Thyroid gland (tissue), 4 donors: ENCODE measurements around the gene ARSK. TPM values are rescaled to one million over a fixed set of nuclear protein-coding genes. Genes with fewer than 3 reads are reported as not detected.

Experiments used
- DNase-seq, 2 donors: peaks; one replicate each; pipeline ENCODE4 v3.0.0-alpha.2; 2019
- H3K27ac ChIP-seq, 3 donors: fragments of 200-600 bp; sonication (generic); 1 replicate in 2 of 3; 2 replicates in 1 of 3; pipeline ENCODE4 v1.5.1; 2016 to 2019; ENCODE audit warnings: mild to moderate bottlenecking in 1 of 3, moderate library complexity in 1 of 3
- H3K27me3 ChIP-seq: fragments of 200-600 bp; sonication (generic); one replicate; pipeline ENCODE4 v1.5.1; 2019
- H3K36me3 ChIP-seq, 2 donors: fragments of 200-600 bp; sonication (generic); one replicate each; pipeline ENCODE4 v1.5.1; 2016 to 2019
- H3K4me1 ChIP-seq, 2 donors: fragments of 200-600 bp; sonication (generic); one replicate each; pipeline ENCODE4 v1.5.1; 2017 to 2019
- H3K4me3 ChIP-seq, 3 donors: fragments of 200-600 bp; sonication (generic); replicated peaks in 1 of 3; 1 replicate in 2 of 3; 2 replicates in 1 of 3; pipeline ENCODE4 v1.5.1; 2016; ENCODE audit warnings: mild to moderate bottlenecking in 1 of 3
- H3K9me3 ChIP-seq: fragments of 200-600 bp; sonication (generic); one replicate; pipeline ENCODE4 v1.5.1; 2017
- CTCF ChIP-seq, 6 experiments: fragments of 200-600 bp in 3 of 6; fragments of 450-650 bp in 3 of 6; sonication (generic) in 3 of 6; IDR thresholded peaks; one replicate each; pipeline ENCODE4 v1.5.1; 2016 to 2019; ENCODE audit warnings: antibody characterized with exemption in 6 of 6, mild to moderate bottlenecking in 2 of 6, inconsistent platforms in 1 of 6, moderate library complexity in 1 of 6
- POLR2A ChIP-seq, 2 donors: fragments of 450-650 bp; IDR thresholded peaks; one replicate each; pipeline ENCODE4 v1.6.1; 2017; ENCODE audit warnings: antibody characterized with exemption in 2 of 2, mild to moderate bottlenecking in 2 of 2, moderate library complexity in 1 of 2
- WGBS, 2 donors: methylation state at CpG; one replicate each; pipeline ENCODE4 v1.1.5; 2017; 5-methylcytosine and 5-hydroxymethylcytosine counted together
- intact Hi-C: fragments of 100-400 bp; cut with DNase I; formaldehyde crosslinking; loops from one replicate; pipeline ENCODE4 v1.15.1; 2023
- total RNA-seq, 4 donors: library from RNA; depleted of rRNA; stranded (reverse); fragments of >200 nt; gene quantifications; one replicate each; pipeline ENCODE4 v1.2.3, GENCODE V29; 2016

ARSK gene
- total RNA-seq, 4 donors from 2014 or later: 7.8 to 11.4 (median 9.3) TPM

- Histone ChIP-seq H3K4me1 (no peaks in the 10 kb centered on the region), H3K4me3 (no peak overlapping the region), H3K36me3 (no peaks in the 10 kb centered on the region), H3K27me3 (no peaks in the 10 kb centered on the region), H3K9me3 (no peaks in the 10 kb centered on the region), H3K27ac (no peak overlapping the region)
- 65 to 95% methylated on average over 1 of the region's 1 CpG for WGBS, 2 donors
- TF ChIP-seq POLR2A (IDR thresholded peaks at IDR 0.05) (no peak), CTCF (IDR thresholded peaks at IDR 0.05) (no peak)
- intact Hi-C loops: no loop called here
- DNase-seq: no peak
Observed at GRCh38 chr5:95626701-95627100, 71.8 kb downstream of the ARSK start.

- WGBS, 2 donors: 90 to 94% methylated on average over 4 of the region's 4 CpGs
- no peak for DNase-seq
- no peak overlapping the region for H3K4me3 ChIP-seq
- intact Hi-C loops: no loop called here
- H3K27ac ChIP-seq: no peak overlapping the region
- no peaks in the 10 kb centered on the region for H3K4me1 ChIP-seq
- no peaks in the 10 kb centered on the region for H3K9me3 ChIP-seq
- H3K27me3 ChIP-seq: no peaks in the 10 kb centered on the region
- TF ChIP-seq POLR2A (IDR thresholded peaks at IDR 0.05) (no peak), CTCF (IDR thresholded peaks at IDR 0.05) (no peak)
- no peaks in the 10 kb centered on the region for H3K36me3 ChIP-seq
Observed at GRCh38 chr5:95627971-95628810, 73.3 kb downstream of the ARSK start.

GRCh38 chr5:95628933-95629332 lies 74.0 kb downstream of the ARSK start:
- Histone ChIP-seq H3K27ac (no peak overlapping the region), H3K27me3 (no peaks in the 10 kb centered on the region), H3K9me3 (no peaks in the 10 kb centered on the region), H3K4me3 (no peak overlapping the region), H3K36me3 (no peaks in the 10 kb centered on the region), H3K4me1 (no peaks in the 10 kb centered on the region)
- 85 to 91% methylated on average over 1 of the region's 1 CpG for WGBS, 2 donors
- TF ChIP-seq CTCF (IDR thresholded peaks at IDR 0.05) (no peak), POLR2A (IDR thresholded peaks at IDR 0.05) (no peak)
- DNase-seq: no peak
- intact Hi-C loops: no loop called here

- H3K4me1 ChIP-seq: no peaks in the 10 kb centered on the region
- TF ChIP-seq POLR2A (IDR thresholded peaks at IDR 0.05) (no peak), CTCF (IDR thresholded peaks at IDR 0.05) (no peak)
- H3K36me3 ChIP-seq: no peaks in the 10 kb centered on the region
- WGBS, 2 donors: 92 to 95% methylated on average over 5 of the region's 5 CpGs
- no peak overlapping the region for H3K4me3 ChIP-seq
- no peaks in the 10 kb centered on the region for H3K9me3 ChIP-seq
- H3K27ac ChIP-seq: no peak overlapping the region
- H3K27me3 ChIP-seq: no peaks in the 10 kb centered on the region
- DNase-seq: no peak
- intact Hi-C loops: no loop called here
Observed at GRCh38 chr5:95630394-95630917, 75.6 kb downstream of the ARSK start.

GRCh38 chr5:95631255-95631958 lies 76.5 kb downstream of the ARSK start:
- H3K27ac ChIP-seq: no peak overlapping the region

More at GRCh38 chr5:95631255-95631958, 76.5 kb downstream of the ARSK start:
- WGBS, 2 donors: 72 to 79% methylated on average over 2 of the region's 2 CpGs
- no peak for DNase-seq
- Histone ChIP-seq H3K9me3 (no peaks in the 10 kb centered on the region), H3K27me3 (no peaks in the 10 kb centered on the region), H3K4me3 (no peak overlapping the region), H3K36me3 (no peaks in the 10 kb centered on the region), H3K4me1 (no peaks in the 10 kb centered on the region)
- TF ChIP-seq POLR2A (IDR thresholded peaks at IDR 0.05) (no peak), CTCF (IDR thresholded peaks at IDR 0.05) (no peak)
- intact Hi-C loops: no loop called here
